Endothelial cell of umbilical vein (primary cell): ENCODE data around the gene GUCA1A.

Source experiments
- CTCF ChIP-seq, 2 donors: IDR thresholded peaks; 1 replicate in 1 of 2; 2 replicates in 1 of 2; pipeline ENCODE4 v1.5.1; 2011; ENCODE audit warnings: low read length in 2 of 2, mild to moderate bottlenecking in 2 of 2, moderate library complexity in 2 of 2, control low read depth in 1 of 2, inconsistent platforms in 1 of 2, low read depth in 1 of 2; ENCODE audit not compliant: insufficient read depth in 1 of 2; ENCODE audit errors: extremely low read depth in 1 of 2
- EZH2 ChIP-seq: IDR thresholded peaks from 2 replicates; pipeline ENCODE4 v1.6.1; 2012; ENCODE audit warnings: borderline replicate concordance, low read depth, mild to moderate bottlenecking, moderate library complexity, low read length, inconsistent platforms; ENCODE audit not compliant: severe bottlenecking
- JUN ChIP-seq: IDR thresholded peaks from 2 replicates; pipeline ENCODE4 v1.6.1; 2011; ENCODE audit warnings: borderline replicate concordance, low read depth; ENCODE audit not compliant: insufficient read length, insufficient read depth
- MAX ChIP-seq: IDR thresholded peaks from 2 replicates; pipeline ENCODE4 v1.6.1; 2011; ENCODE audit not compliant: insufficient read depth, insufficient read length
- POLR2A ChIP-seq: IDR thresholded peaks from 2 replicates; pipeline ENCODE4 v1.6.1; 2012; ENCODE audit warnings: low read depth, mild to moderate bottlenecking, control low read depth, low read length

DNA sequence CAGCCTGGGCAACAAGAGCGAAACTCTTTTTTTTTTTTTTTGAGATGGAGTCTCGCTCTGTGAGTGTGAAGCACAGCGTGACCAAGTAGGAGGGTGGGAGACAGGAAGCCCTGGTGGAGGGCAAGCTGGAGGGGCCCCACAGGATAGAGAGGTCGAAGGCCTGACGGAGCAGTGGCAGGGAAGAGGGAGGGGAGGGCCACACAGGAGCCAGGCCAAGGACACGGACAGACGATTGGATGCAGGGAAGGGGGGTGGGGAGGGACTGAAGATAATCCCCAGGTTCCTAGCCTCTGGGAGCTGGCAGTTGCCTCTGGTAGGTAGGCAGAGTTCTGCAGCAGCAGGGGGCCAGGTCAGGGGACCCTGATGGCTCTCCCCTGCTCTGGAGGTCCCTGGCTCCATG is 10.8 kb upstream of the GUCA1A start:
- TF ChIP-seq CTCF (IDR thresholded peaks at IDR 0.05; ENCODE audit: extremely low read depth in 1 of 2, insufficient read depth in 1 of 2, low read depth in 1 of 2, low read length in 2 of 2) (no peak), POLR2A (no peak), JUN (no peak), EZH2 (no peak), MAX (no peak)
